ENCODE results near the gene VANGL1.

Gene VANGL1

GRCh38 chr1:115702959-115703358 is 61.2 kb downstream of the VANGL1 start:
- TF ChIP-seq, protein P1, sequence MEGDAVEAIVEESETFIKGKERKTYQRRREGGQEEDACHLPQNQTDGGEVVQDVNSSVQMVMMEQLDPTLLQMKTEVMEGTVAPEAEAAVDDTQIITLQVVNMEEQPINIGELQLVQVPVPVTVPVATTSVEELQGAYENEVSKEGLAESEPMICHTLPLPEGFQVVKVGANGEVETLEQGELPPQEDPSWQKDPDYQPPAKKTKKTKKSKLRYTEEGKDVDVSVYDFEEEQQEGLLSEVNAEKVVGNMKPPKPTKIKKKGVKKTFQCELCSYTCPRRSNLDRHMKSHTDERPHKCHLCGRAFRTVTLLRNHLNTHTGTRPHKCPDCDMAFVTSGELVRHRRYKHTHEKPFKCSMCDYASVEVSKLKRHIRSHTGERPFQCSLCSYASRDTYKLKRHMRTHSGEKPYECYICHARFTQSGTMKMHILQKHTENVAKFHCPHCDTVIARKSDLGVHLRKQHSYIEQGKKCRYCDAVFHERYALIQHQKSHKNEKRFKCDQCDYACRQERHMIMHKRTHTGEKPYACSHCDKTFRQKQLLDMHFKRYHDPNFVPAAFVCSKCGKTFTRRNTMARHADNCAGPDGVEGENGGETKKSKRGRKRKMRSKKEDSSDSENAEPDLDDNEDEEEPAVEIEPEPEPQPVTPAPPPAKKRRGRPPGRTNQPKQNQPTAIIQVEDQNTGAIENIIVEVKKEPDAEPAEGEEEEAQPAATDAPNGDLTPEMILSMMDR (conservative IDR thresholded peaks at IDR 0.05; ENCODE audit: low read depth, low read length): no peak
- no peak overlapping the region for H3K4me3 ChIP-seq (ENCODE audit: low read length)
- DNase-seq (ENCODE audit: low read depth): no peak

- TF ChIP-seq, protein P1 (conservative IDR thresholded peaks at IDR 0.05; ENCODE audit: low read depth, low read length): no peak
- peak; percentile 17 for DNase-seq (ENCODE audit: low read depth)
- no peak overlapping the region for H3K4me3 ChIP-seq (ENCODE audit: low read length)
Measured at GRCh38 chr1:115705085-115705951, 63.5 kb downstream of the VANGL1 start.

GRCh38 chr1:115705963-115706362 is 64.2 kb downstream of the VANGL1 start:
- TF ChIP-seq, protein P1 (conservative IDR thresholded peaks at IDR 0.05; ENCODE audit: low read depth, low read length): no peak
- DNase-seq (ENCODE audit: low read depth): no peak
- H3K4me3 ChIP-seq (ENCODE audit: low read length): no peak overlapping the region

DNA sequence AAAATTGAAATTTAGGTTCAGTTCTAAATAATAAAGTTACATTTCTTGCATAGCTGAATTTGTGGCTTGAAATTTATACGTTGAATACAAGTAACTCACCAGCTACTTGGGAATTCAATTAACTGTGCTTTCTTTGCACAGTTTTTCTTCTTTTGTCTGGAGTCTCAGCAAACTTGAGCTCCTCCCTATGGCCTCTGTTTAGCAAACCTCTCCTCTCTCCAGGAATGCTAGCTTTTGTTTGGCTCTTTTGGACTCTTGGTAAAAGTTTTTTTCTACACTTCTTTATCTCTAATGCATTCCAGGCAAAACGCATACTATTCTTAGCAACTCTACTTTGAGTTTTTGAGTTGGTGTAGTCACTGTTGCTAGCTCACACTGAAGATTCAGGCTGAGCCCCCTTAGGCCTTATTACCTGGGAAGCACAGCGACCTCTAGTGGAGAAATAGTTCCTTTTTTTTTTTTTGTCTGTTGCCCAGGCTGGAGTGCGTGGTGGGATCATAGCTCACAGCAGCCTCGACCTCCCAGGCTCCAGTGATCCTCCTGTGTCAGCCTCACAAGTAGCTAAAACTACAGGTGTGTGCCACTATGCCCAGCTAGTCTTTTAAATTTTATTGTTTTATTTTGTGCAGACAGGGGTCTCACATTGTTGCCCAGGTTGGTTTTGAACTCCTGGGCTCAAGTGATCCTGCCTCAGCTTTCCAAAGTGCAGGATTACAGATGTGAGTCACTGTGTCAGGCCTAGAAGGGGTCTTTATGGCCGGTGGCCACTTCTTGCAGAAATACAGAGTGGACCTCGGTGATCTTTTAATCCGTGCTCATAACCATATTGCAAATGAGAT is 65.0 kb downstream of the VANGL1 start:
- peak; percentile 18 for DNase-seq (ENCODE audit: low read depth)
- TF ChIP-seq, protein P1 (conservative IDR thresholded peaks at IDR 0.05; ENCODE audit: low read depth, low read length): peak; percentile 59

DNA sequence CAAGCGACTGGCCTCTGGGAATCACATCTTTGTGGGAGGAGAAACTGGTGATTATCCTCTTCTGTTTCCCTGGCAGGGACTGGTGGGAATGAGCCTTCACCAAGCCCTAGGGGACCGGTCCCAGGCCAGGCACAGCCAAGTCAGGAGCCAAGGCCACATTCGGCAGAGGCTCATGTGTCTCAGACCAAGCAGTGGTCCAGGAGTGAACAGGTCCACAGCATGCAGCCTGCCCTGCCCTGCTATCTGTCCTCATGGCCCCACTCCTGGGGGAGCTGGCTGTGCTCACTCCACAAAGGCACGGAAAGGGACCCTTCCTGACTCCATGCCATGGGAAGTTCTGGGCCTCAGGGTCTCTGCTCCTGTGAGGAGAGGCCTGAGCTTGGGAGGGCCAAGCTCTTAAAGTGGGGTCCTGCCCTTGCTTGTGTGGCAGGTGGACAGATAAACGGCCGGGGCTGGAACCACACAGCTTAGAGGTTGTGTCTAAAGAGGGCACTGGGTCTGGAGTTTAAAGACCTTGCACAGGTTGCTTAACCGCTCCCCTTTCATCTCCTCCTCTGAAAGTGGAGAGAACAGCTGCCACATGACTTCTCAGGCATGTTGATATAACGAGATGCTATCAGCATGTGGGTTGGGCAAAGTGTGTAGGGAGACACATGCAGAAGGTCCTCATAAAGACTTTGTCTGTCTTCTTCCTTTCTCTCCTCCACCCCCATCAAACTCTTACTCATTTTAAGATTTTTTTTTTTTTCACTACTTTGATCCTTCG is 69.3 kb downstream of the VANGL1 start:
- TF ChIP-seq, protein P1 (conservative IDR thresholded peaks at IDR 0.05; ENCODE audit: low read depth, low read length): no peak
- H3K4me3 ChIP-seq (ENCODE audit: low read length): no peak overlapping the region
- no peak for DNase-seq (ENCODE audit: low read depth)

More for the DNA sequence above, 65.0 kb downstream of the VANGL1 start:
- H3K4me3 ChIP-seq (ENCODE audit: low read length): no peak overlapping the region

- no peak for DNase-seq (ENCODE audit: low read depth)
Measured at GRCh38 chr1:115712911-115713609, 71.3 kb downstream of the VANGL1 start.

More at GRCh38 chr1:115712911-115713609, 71.3 kb downstream of the VANGL1 start:
- no peak overlapping the region for H3K4me3 ChIP-seq (ENCODE audit: low read length)
- TF ChIP-seq, protein P1 (conservative IDR thresholded peaks at IDR 0.05; ENCODE audit: low read depth, low read length): no peak

All from retinal pigment epithelial cell (primary cell).